Erythroblast (primary cell): Measurements from ENCODE around the gene MAPK7.

Source experiments
- GATA1 ChIP-seq: IDR thresholded peaks from 2 replicates; pipeline ENCODE4 v1.6.1; 2011; ENCODE audit warnings: low read depth, mild to moderate bottlenecking, control low read depth, low read length, moderate library complexity
- POLR2A ChIP-seq: IDR thresholded peaks from 2 replicates; pipeline ENCODE4 v1.6.1; 2011; ENCODE audit warnings: mild to moderate bottlenecking, low read length

GRCh38 chr17:19366637-19366972 lies 11.7 kb upstream of the MAPK7 start:
- TF ChIP-seq POLR2A (no peak), GATA1 (no peak)
